ENCODE results near the gene PLEKHA5.
"Not testable (repeated sequence)": the region's sequence is repeated elsewhere in the genome, so short reads cannot be mapped to it uniquely, and the experiment has no call there.

PLEKHA5 gene

GRCh38 chr12:19338405-19338804 lies 208.9 kb downstream of the PLEKHA5 start:
- no peak for DNase-seq (ENCODE audit: low spot score)

- not testable (repeated sequence) for DNase-seq (ENCODE audit: low spot score)
Measured at GRCh38 chr12:19350850-19351249, 221.3 kb downstream of the PLEKHA5 start.

- no peak for DNase-seq (ENCODE audit: low spot score)
Measured at GRCh38 chr12:19351346-19351745, 221.8 kb downstream of the PLEKHA5 start.

- peak; percentile 70 for DNase-seq (ENCODE audit: low spot score)
Measured at GRCh38 chr12:19369691-19370148, 240.2 kb downstream of the PLEKHA5 start.

- DNase-seq (ENCODE audit: low spot score) = no peak
Measured at GRCh38 chr12:19373586-19373985, 244.1 kb downstream of the PLEKHA5 start.

GRCh38 chr12:19375888-19376287 lies 246.4 kb downstream of the PLEKHA5 start:
- DNase-seq (ENCODE audit: low spot score) = no peak

GRCh38 chr12:19376691-19377090 lies 247.2 kb downstream of the PLEKHA5 start:
- no peak for DNase-seq (ENCODE audit: low spot score)

- DNase-seq (ENCODE audit: low spot score) = no peak
Measured at GRCh38 chr12:19382111-19382526, 252.6 kb downstream of the PLEKHA5 start.

GRCh38 chr12:19382563-19382962 lies 253.0 kb downstream of the PLEKHA5 start:
- no peak for DNase-seq (ENCODE audit: low spot score)

- DNase-seq (ENCODE audit: low spot score) = no peak
Measured at GRCh38 chr12:19387161-19387560, 257.6 kb downstream of the PLEKHA5 start.

- DNase-seq (ENCODE audit: low spot score) = no peak
Measured at GRCh38 chr12:19388131-19388549, 258.6 kb downstream of the PLEKHA5 start.

GRCh38 chr12:19390051-19390598 lies 260.6 kb downstream of the PLEKHA5 start:
- DNase-seq (ENCODE audit: low spot score) = no peak

GRCh38 chr12:19392644-19393043 lies 263.1 kb downstream of the PLEKHA5 start:
- not testable (repeated sequence) for DNase-seq (ENCODE audit: low spot score)

GRCh38 chr12:19394385-19394784 lies 264.9 kb downstream of the PLEKHA5 start:
- DNase-seq (ENCODE audit: low spot score) = no peak

GRCh38 chr12:19397534-19397933 lies 268.0 kb downstream of the PLEKHA5 start:
- DNase-seq (ENCODE audit: low spot score) = no peak

- no peak for DNase-seq (ENCODE audit: low spot score)
Measured at GRCh38 chr12:19398376-19399363, 269.1 kb downstream of the PLEKHA5 start.

GRCh38 chr12:19400649-19401285 lies 271.2 kb downstream of the PLEKHA5 start:
- not testable (repeated sequence) for DNase-seq (ENCODE audit: low spot score)

GRCh38 chr12:19402211-19402610 lies 272.7 kb downstream of the PLEKHA5 start:
- no peak for DNase-seq (ENCODE audit: low spot score)

GRCh38 chr12:19402743-19403431 lies 273.4 kb downstream of the PLEKHA5 start:
- peak; percentile 76 for DNase-seq (ENCODE audit: low spot score)

GRCh38 chr12:19404242-19404880 lies 274.8 kb downstream of the PLEKHA5 start:
- DNase-seq (ENCODE audit: low spot score) = no peak

- DNase-seq (ENCODE audit: low spot score) = peak; percentile 82
Measured at GRCh38 chr12:19409376-19409775, 279.8 kb downstream of the PLEKHA5 start.

Measured in left forelimb (tissue), 1 donor.